GM20000 (cell line): ENCODE results near the gene LRRC75B.

Experiments used
- DNase-seq: peaks from one replicate; pipeline ENCODE4 v3.0.0; 2012; ENCODE audit warnings: low spot score
- CTCF ChIP-seq: IDR thresholded peaks from 2 replicates; pipeline ENCODE4 v1.5.1; 2012; ENCODE audit warnings: mild to moderate bottlenecking, control low read depth; ENCODE audit errors: extremely low read depth, missing control alignments

Gene LRRC75B

GRCh38 chr22:24550028-24550901 is 42.6 kb downstream of the LRRC75B start:
- no peak for TF ChIP-seq CTCF
- DNase-seq = no peak

GRCh38 chr22:24548812-24549211 is 44.1 kb downstream of the LRRC75B start:
- TF ChIP-seq CTCF = no peak
- no peak for DNase-seq

- no peak for TF ChIP-seq CTCF
These were observed 49.1 kb downstream of the LRRC75B start for GRCh38 chr22:24543679-24544243.

GRCh38 chr22:24543185-24543601 is 49.7 kb downstream of the LRRC75B start:
- no peak for DNase-seq
- TF ChIP-seq CTCF = no peak

More at GRCh38 chr22:24543679-24544243, 49.1 kb downstream of the LRRC75B start:
- DNase-seq = no peak

GRCh38 chr22:24542641-24543040 is 50.2 kb downstream of the LRRC75B start:
- no peak for TF ChIP-seq CTCF
- no peak for DNase-seq

GRCh38 chr22:24541681-24542515 is 51.0 kb downstream of the LRRC75B start:
- no peak for DNase-seq
- TF ChIP-seq CTCF = no peak
